ENCODE measurements around the gene RPL31. TPM values are rescaled to one million over a fixed set of nuclear protein-coding genes. Genes with fewer than 3 reads are reported as not detected.

RPL31 gene
- total RNA-seq, 1 experiment from 2014 or later, result 1,648 TPM

DNA sequence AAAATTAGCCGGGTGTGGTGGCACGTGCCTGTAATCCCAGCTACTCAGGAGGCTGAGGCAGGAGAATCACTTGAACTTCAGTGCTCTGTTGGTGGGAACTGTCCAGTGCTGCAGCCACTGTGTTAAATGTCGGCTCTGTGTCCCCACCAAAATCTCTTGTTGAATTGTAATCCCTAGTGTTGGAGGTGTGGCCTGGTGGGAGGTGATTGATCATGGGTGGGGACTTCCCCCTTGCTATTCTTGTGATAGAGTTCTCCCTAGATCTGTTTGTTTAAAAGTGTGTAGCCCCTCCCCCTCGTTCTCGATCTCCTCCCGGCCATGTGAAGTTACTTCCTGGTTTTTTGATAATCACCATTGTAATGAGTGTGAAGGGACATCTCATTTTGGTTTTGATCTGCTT lies 9.8 kb upstream of the RPL31 start:
- no peaks in the 10 kb centered on the region for H3K27me3 Mint-ChIP-seq (ENCODE audit: insufficient read depth, unreplicated experiment)

DNA sequence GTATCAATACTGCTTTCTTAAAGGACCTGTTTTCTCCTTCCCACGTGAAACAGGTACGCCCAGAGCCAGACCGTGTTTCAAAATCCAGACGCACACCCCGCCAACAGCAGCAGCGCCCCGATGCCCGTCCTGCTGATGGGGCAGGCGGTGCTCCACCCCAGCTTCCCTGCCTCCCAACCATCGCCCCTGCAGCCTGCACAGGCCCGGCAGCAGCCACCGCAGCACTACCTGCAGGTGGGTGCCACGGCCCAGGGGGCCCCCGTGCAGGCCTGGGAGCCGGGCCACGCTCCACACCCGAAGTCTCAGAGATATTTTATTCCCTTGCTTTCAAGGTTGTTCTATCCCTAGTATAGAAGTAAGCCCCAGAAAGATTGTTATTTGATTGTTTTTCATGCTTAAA lies 8.8 kb upstream of the RPL31 start:
- ChIA-PET CTCF (interaction anchor here (0.9 to 1.0 kb wide), 2 partner anchors 382 to 387 kb away, joined by 3 read pairs; no protein-coding TSS in a partner anchor), POLR2A (no interaction called here)
- Mint-ChIP-seq H3K4me3 (ENCODE audit: unreplicated experiment) (no peak overlapping the region), H3K27me3 (ENCODE audit: insufficient read depth, unreplicated experiment) (no peaks in the 10 kb centered on the region), H3K9me3 (ENCODE audit: unreplicated experiment) (no peaks in the 10 kb centered on the region), H3K27ac (ENCODE audit: low read depth, unreplicated experiment) (no peak overlapping the region), H3K4me1 (ENCODE audit: insufficient read depth, unreplicated experiment) (no peaks in the 10 kb centered on the region), H3K36me3 (ENCODE audit: insufficient read depth, unreplicated experiment) (peaks cover 14% of the 10 kb centered on the region)
- TF ChIP-seq CTCF (IDR thresholded peaks at IDR 0.05; ENCODE audit: unreplicated experiment), result no peak
- DNase-seq (ENCODE audit: unreplicated experiment), result no peak
- no TSS peak for BruUV-seq (replicated peaks)
- intact Hi-C loops (cut with micrococcal nuclease), result no loop called here

More for the DNA sequence above, 9.8 kb upstream of the RPL31 start:
- no TSS peak for BruUV-seq (replicated peaks)
- intact Hi-C loops (cut with micrococcal nuclease), result no loop called here
- Mint-ChIP-seq H3K27ac (ENCODE audit: low read depth, unreplicated experiment) (no peak overlapping the region), H3K4me1 (ENCODE audit: insufficient read depth, unreplicated experiment) (no peaks in the 10 kb centered on the region), H3K36me3 (ENCODE audit: insufficient read depth, unreplicated experiment) (peaks cover 15% of the 10 kb centered on the region), H3K9me3 (ENCODE audit: unreplicated experiment) (no peaks in the 10 kb centered on the region), H3K4me3 (ENCODE audit: unreplicated experiment) (no peak overlapping the region)
- TF ChIP-seq CTCF (IDR thresholded peaks at IDR 0.05; ENCODE audit: unreplicated experiment), result no peak
- DNase-seq (ENCODE audit: unreplicated experiment), result no peak
- ChIA-PET POLR2A (no interaction called here), CTCF (no interaction called here)

DNA sequence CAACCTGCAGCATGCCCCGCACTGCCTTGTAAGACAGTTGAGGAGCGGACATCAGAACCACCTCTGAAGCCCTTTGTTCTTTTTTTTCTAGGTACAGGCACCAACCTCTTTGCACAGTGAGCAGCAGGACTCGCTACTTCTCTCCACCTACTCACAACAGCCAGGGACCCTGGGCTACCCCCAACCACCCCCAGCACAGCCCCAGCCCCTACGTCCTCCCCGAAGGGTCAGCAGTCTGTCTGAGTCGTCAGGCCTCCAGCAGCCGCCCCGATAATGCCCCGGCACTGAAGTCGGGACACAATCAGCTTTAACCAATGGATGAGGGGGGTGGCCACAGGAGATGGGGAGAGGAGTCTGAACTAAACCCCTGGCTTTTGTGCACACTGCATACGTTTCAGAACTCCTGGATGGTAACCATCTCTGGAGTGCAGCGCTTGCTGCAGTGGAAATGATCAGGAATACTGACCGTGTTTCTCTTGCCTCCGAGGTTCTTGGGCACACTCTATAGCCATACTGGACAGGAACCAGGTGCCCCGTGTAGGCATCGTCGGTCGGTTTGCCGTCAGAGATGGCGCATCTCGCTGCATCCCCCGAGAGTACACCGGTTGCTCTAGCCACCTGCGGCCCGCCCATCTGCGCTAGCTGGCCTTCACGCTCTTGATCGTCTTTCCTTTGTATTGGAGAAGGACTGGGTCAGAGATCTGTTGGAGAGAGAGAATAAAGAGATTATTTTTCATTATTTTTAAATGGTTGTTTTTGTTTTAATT lies 6.6 kb upstream of the RPL31 start:
- intact Hi-C loops (cut with micrococcal nuclease), result no loop called here
- POLR2A ChIA-PET, result interaction anchor here (0.6 kb wide), 1 partner anchor 175 kb away, joined by 3 read pairs; the partner anchor contains the start of gene NPAS2
- Mint-ChIP-seq H3K9me3 (ENCODE audit: unreplicated experiment) (no peaks in the 10 kb centered on the region), H3K27ac (ENCODE audit: low read depth, unreplicated experiment) (no peak overlapping the region), H3K4me1 (ENCODE audit: insufficient read depth, unreplicated experiment) (no peaks in the 10 kb centered on the region), H3K4me3 (ENCODE audit: unreplicated experiment) (no peak overlapping the region), H3K27me3 (ENCODE audit: insufficient read depth, unreplicated experiment) (no peaks in the 10 kb centered on the region), H3K36me3 (ENCODE audit: insufficient read depth, unreplicated experiment) (peaks cover 10% of the 10 kb centered on the region)
- no peak for DNase-seq (ENCODE audit: unreplicated experiment)
- no TSS peak for BruUV-seq (replicated peaks)
- no peak for TF ChIP-seq CTCF (IDR thresholded peaks at IDR 0.05; ENCODE audit: unreplicated experiment)
- CTCF ChIA-PET, result interaction anchor here (0.7 to 1.5 kb wide), 3 partner anchors 250 to 388 kb away, joined by 3 to 4 read pairs (median 3); no protein-coding TSS in a partner anchor

GRCh38 chr2:100997509-100998234 lies 4.4 kb upstream of the RPL31 start:
- POLR2A ChIA-PET, result no interaction called here
- Mint-ChIP-seq H3K9me3 (ENCODE audit: unreplicated experiment) (no peaks in the 10 kb centered on the region), H3K4me1 (ENCODE audit: insufficient read depth, unreplicated experiment) (peaks cover 5% of the 10 kb centered on the region), H3K4me3 (ENCODE audit: unreplicated experiment) (no peak overlapping the region), H3K27me3 (ENCODE audit: insufficient read depth, unreplicated experiment) (no peaks in the 10 kb centered on the region), H3K36me3 (ENCODE audit: insufficient read depth, unreplicated experiment) (peaks cover 16% of the 10 kb centered on the region), H3K27ac (ENCODE audit: low read depth, unreplicated experiment) (no peak overlapping the region)
- CTCF ChIA-PET, result no interaction called here
- DNase-seq (ENCODE audit: unreplicated experiment), result no peak
- no peak for TF ChIP-seq CTCF (IDR thresholded peaks at IDR 0.05; ENCODE audit: unreplicated experiment)
- BruUV-seq (replicated peaks), result no TSS peak
- intact Hi-C loops (cut with micrococcal nuclease), result no loop called here

Measured in MCF 10A (cell line).